Measurements from ENCODE around the gene PLCB1. TPM values are rescaled to one million over a fixed set of nuclear protein-coding genes. Genes with fewer than 3 reads are reported as not detected.

PLCB1 gene
- total and polyA plus RNA-seq, 2 donors (not counting 3 experiments of a cell fraction or from before 2014, with no cell fraction given), result 10.2 to 53.4 TPM

GRCh38 chr20:8095648-8096572 lies 36.2 kb upstream of the PLCB1 start:
- no peaks in the 10 kb centered on the region for H3K9me1 ChIP-seq (replicated peaks; ENCODE audit: control insufficient read depth, extremely low read depth, insufficient read depth, low read length)
- DNase-seq (ENCODE audit: low read depth, low spot score), result peak; percentile 82
- H3K4me3 ChIP-seq (replicated peaks in 1 of 3; ENCODE audit: insufficient read depth in 1 of 3, low read depth in 1 of 3, low read length in 3 of 3), result no peak overlapping the region
- no peaks in the 10 kb centered on the region for H3K27me3 ChIP-seq (ENCODE audit: control insufficient read depth in 2 of 2, insufficient read depth in 2 of 2, low read length in 2 of 2)
- H3K9me3 ChIP-seq (replicated peaks; ENCODE audit: control insufficient read depth, insufficient read depth, low read length), result no peaks in the 10 kb centered on the region
- peak overlapping the region; percentile 89 for H3K27ac ChIP-seq (ENCODE audit: insufficient read depth, low read depth, low read length)
- H2AFZ ChIP-seq (ENCODE audit: low read depth, low read length), result peak overlapping the region; percentile 28
- no peaks in the 10 kb centered on the region for H4K20me1 ChIP-seq (replicated peaks; ENCODE audit: control insufficient read depth, extremely low read depth, insufficient read depth, low read length)
- H3K4me1 ChIP-seq (ENCODE audit: control insufficient read depth, extremely low read depth, insufficient read depth, low read length), result peaks cover 25% of the 10 kb centered on the region
- peak overlapping the region; percentile 53 for H3K4me2 ChIP-seq (ENCODE audit: insufficient read depth, low read length)
- ChIA-PET POLR2A (interaction anchor here (0.5 kb wide), 1 partner anchor 159 kb away, joined by 3 read pairs; no protein-coding TSS in a partner anchor), CTCF (interaction anchor here (0.8 to 3.2 kb wide), 6 partner anchors 13 to 625 kb away, joined by 3 to 11 read pairs (median 4); no protein-coding TSS in a partner anchor)
- intact Hi-C loops (cut with micrococcal nuclease) (loop anchor here (1.0 to 2.0 kb wide), 4 partner anchors 35 to 77 kb away; partner anchors contain the start of gene TMX4), dilution Hi-C loops (cut with MboI; ENCODE audit: extremely low pct_ligation_motif_present, low sequenced_read_pairs) (no loop called here)
- TF ChIP-seq FOS (IDR thresholded peaks at IDR 0.05; ENCODE audit: borderline replicate concordance, insufficient read depth, low read length), result peak; percentile 63
- no peak for TF ChIP-seq EZH2 (IDR thresholded peaks at IDR 0.05; ENCODE audit: borderline replicate concordance, low read depth, low read length, severe bottlenecking)
- TF ChIP-seq POLR2AphosphoS5 (IDR thresholded peaks at IDR 0.05; ENCODE audit: insufficient read depth, low read depth, low read length), result no peak
- no peak for TF ChIP-seq MAX (IDR thresholded peaks at IDR 0.05; ENCODE audit: insufficient read depth, insufficient read length)
- no peak for TF ChIP-seq MYC (IDR thresholded peaks at IDR 0.05; ENCODE audit: low read depth, low read length)
- TF ChIP-seq CTCF (IDR thresholded peaks at IDR 0.05; ENCODE audit: extremely low read depth in 1 of 2, insufficient read depth in 1 of 2, low read depth in 1 of 2, low read length in 2 of 2), result no peak
- peak; percentile 6 for TF ChIP-seq GATA2 (IDR thresholded peaks at IDR 0.05; ENCODE audit: insufficient read depth, insufficient read length, low read depth, low read length)
- no peaks in the 10 kb centered on the region for H3K79me2 ChIP-seq (ENCODE audit: control insufficient read depth, insufficient read depth, low read length)
- FAIRE-seq, result peak; percentile 60
- no TSS peak for BruUV-seq (replicated peaks)
- peak overlapping the region; percentile 51 for H3K9ac ChIP-seq (replicated peaks; ENCODE audit: extremely low read depth, insufficient read depth, low read length)
- no peaks in the 10 kb centered on the region for H3K36me3 ChIP-seq (ENCODE audit: control insufficient read depth in 2 of 2, extremely low read depth in 1 of 2, insufficient read depth in 2 of 2, low read length in 2 of 2)
